Prostate gland (tissue), 2 donors: ENCODE results near the gene MGAM2. TPM values are rescaled to one million over a fixed set of nuclear protein-coding genes. Genes with fewer than 3 reads are reported as not detected.

Experiments
- DNase-seq: peaks from one replicate; pipeline ENCODE4 v3.0.0-alpha.2; 2019; ENCODE audit warnings: low spot score
- H3K27ac ChIP-seq, 2 donors: fragments of 200-600 bp; sonication (generic); 2 replicates each; pipeline ENCODE4 v1.5.1; 2017 to 2019
- H3K27me3 ChIP-seq: fragments of 200-600 bp; sonication (generic); replicated peaks from 2 replicates; pipeline ENCODE4 v1.5.1; 2019; ENCODE audit not compliant: insufficient read depth
- H3K36me3 ChIP-seq, 2 donors: fragments of 200-600 bp; sonication (generic); 1 replicate in 1 of 2; 2 replicates in 1 of 2; pipeline versions ENCODE4 v1.5.1 to v1.8.1; 2017 to 2019
- H3K4me1 ChIP-seq: fragments of 200-600 bp; sonication (generic); replicated peaks from 2 replicates; pipeline ENCODE4 v1.5.1; 2019
- H3K4me3 ChIP-seq, 2 donors: fragments of 200-600 bp; sonication (generic); 2 replicates each; pipeline ENCODE4 v1.5.1; 2017 to 2019
- H3K9me3 ChIP-seq: fragments of 200-600 bp; sonication (generic); 2 replicates; pipeline ENCODE4 v1.5.1; 2017
- CTCF ChIP-seq, 4 experiments: fragments of 200-600 bp in 2 of 4; fragments of 450-650 bp in 2 of 4; sonication (generic) in 2 of 4; IDR thresholded peaks; 1 replicate in 3 of 4; 2 replicates in 1 of 4; pipeline ENCODE4 v1.5.1; 2016 to 2019; ENCODE audit warnings: antibody characterized with exemption in 4 of 4, mild to moderate bottlenecking in 2 of 4, moderate library complexity in 2 of 4
- POLR2A ChIP-seq: fragments of 450-650 bp; IDR thresholded peaks from one replicate; pipeline ENCODE4 v1.6.1; 2016; ENCODE audit warnings: antibody characterized with exemption, mild to moderate bottlenecking
- POLR2AphosphoS5 ChIP-seq: sonication (generic); formaldehyde crosslinking; IDR thresholded peaks from one replicate; pipeline ENCODE4 v1.6.1; 2017; ENCODE audit warnings: antibody characterized with exemption
- WGBS: methylation state at CpG from one replicate; pipeline ENCODE4 v1.1.5; 2018; 5-methylcytosine and 5-hydroxymethylcytosine counted together
- intact Hi-C: fragments of 100-400 bp; cut with DNase I; formaldehyde crosslinking; loops from one replicate; pipeline ENCODE4 v1.14.2; 2022
- total RNA-seq, 2 donors: library from RNA; depleted of rRNA; stranded (reverse); fragments of >200 nt; gene quantifications; one replicate each; pipeline ENCODE4 v1.1.0, GENCODE V29; 2016

The MGAM2 gene
- total RNA-seq, 2 donors from 2014 or later = 0.36 to 0.51 TPM

GRCh38 chr7:142168746-142169145 is 57.2 kb downstream of the MGAM2 start:
- Histone ChIP-seq H3K9me3 (no peaks in the 10 kb centered on the region), H3K4me1 (no peaks in the 10 kb centered on the region), H3K36me3 (no peaks in the 10 kb centered on the region), H3K27me3 (no peaks in the 10 kb centered on the region), H3K4me3 (no peak overlapping the region), H3K27ac (no peak overlapping the region)
- DNase-seq = no peak
- intact Hi-C loops = no loop called here
- WGBS = 88% methylated on average over 2 of the region's 2 CpGs
- TF ChIP-seq POLR2AphosphoS5 = no peak
- no peak for TF ChIP-seq CTCF (IDR thresholded peaks at IDR 0.05)
- TF ChIP-seq POLR2A = no peak

- WGBS = 75% methylated on average over 4 of the region's 4 CpGs
These were observed 61.4 kb downstream of the MGAM2 start for GRCh38 chr7:142172932-142173331.

GRCh38 chr7:142174441-142174840 is 62.9 kb downstream of the MGAM2 start:
- Histone ChIP-seq H3K27ac (no peak overlapping the region), H3K27me3 (no peaks in the 10 kb centered on the region), H3K36me3 (no peaks in the 10 kb centered on the region), H3K4me1 (no peaks in the 10 kb centered on the region), H3K4me3 (no peak overlapping the region), H3K9me3 (no peaks in the 10 kb centered on the region)
- no peak for DNase-seq
- intact Hi-C loops = no loop called here
- no peak for TF ChIP-seq POLR2AphosphoS5
- TF ChIP-seq CTCF (IDR thresholded peaks at IDR 0.05) = no peak
- TF ChIP-seq POLR2A = no peak
- WGBS = 90% methylated on average over 2 of the region's 2 CpGs

More at GRCh38 chr7:142172932-142173331, 61.4 kb downstream of the MGAM2 start:
- Histone ChIP-seq H3K4me3 (no peak overlapping the region), H3K4me1 (no peaks in the 10 kb centered on the region), H3K36me3 (no peaks in the 10 kb centered on the region), H3K27me3 (no peaks in the 10 kb centered on the region), H3K9me3 (no peaks in the 10 kb centered on the region), H3K27ac (no peak overlapping the region)
- TF ChIP-seq POLR2A (no peak), CTCF (IDR thresholded peaks at IDR 0.05) (no peak), POLR2AphosphoS5 (no peak)
- no peak for DNase-seq
- intact Hi-C loops = no loop called here

GRCh38 chr7:142175594-142175993 is 64.1 kb downstream of the MGAM2 start:
- Histone ChIP-seq H3K27me3 (no peaks in the 10 kb centered on the region), H3K9me3 (no peaks in the 10 kb centered on the region), H3K4me1 (no peaks in the 10 kb centered on the region), H3K27ac (no peak overlapping the region), H3K36me3 (no peaks in the 10 kb centered on the region), H3K4me3 (no peak overlapping the region)
- no peak for DNase-seq
- TF ChIP-seq CTCF (IDR thresholded peaks at IDR 0.05) = no peak
- no peak for TF ChIP-seq POLR2A
- TF ChIP-seq POLR2AphosphoS5 = no peak
- intact Hi-C loops = no loop called here
- 90% methylated on average over 3 of the region's 3 CpGs for WGBS

GRCh38 chr7:142176901-142177300 is 65.4 kb downstream of the MGAM2 start:
- TF ChIP-seq CTCF (IDR thresholded peaks at IDR 0.05) (no peak), POLR2AphosphoS5 (no peak), POLR2A (no peak)
- no peak overlapping the region for H3K27ac ChIP-seq
- intact Hi-C loops = no loop called here
- no peaks in the 10 kb centered on the region for H3K36me3 ChIP-seq
- H3K4me3 ChIP-seq = no peak overlapping the region
- no peaks in the 10 kb centered on the region for H3K27me3 ChIP-seq
- DNase-seq = no peak
- no peaks in the 10 kb centered on the region for H3K9me3 ChIP-seq
- H3K4me1 ChIP-seq = no peaks in the 10 kb centered on the region
- WGBS = 73% methylated on average over 1 of the region's 1 CpG
